Gastroesophageal sphincter (tissue), 4 donors: ENCODE data around the gene RASSF5. TPM values are rescaled to one million over a fixed set of nuclear protein-coding genes. Genes with fewer than 3 reads are reported as not detected.
A peak's percentile ranks its signal among the peaks of the same experiment; 100 is the strongest.

Experiments used
- ATAC-seq: fragments of 150-250 bp; one replicate; pipeline ENCODE4 v1.9.1; 2016; ENCODE audit warnings: mild to moderate bottlenecking, moderate library complexity
- H3K27ac ChIP-seq, 4 donors: fragments of 200-600 bp; sonication (generic) in 3 of 4; 1 replicate in 3 of 4; 2 replicates in 1 of 4; pipeline ENCODE4 v1.5.1; 2016 to 2019
- H3K27me3 ChIP-seq: fragments of 200-600 bp; sonication (generic); one replicate; pipeline ENCODE4 v1.5.1; 2019
- H3K36me3 ChIP-seq, 2 donors: fragments of 200-600 bp; sonication (generic); one replicate each; pipeline ENCODE4 v1.5.1; 2019; ENCODE audit warnings: control low read depth in 1 of 2
- H3K4me1 ChIP-seq, 3 donors: fragments of 200-600 bp; sonication (generic); 1 replicate in 2 of 3; 2 replicates in 1 of 3; pipeline ENCODE4 v1.5.1; 2016 to 2019; ENCODE audit warnings: control low read depth in 2 of 3
- H3K4me3 ChIP-seq, 2 donors: fragments of 200-600 bp; sonication (generic); one replicate each; pipeline ENCODE4 v1.5.1; 2019; ENCODE audit warnings: mild to moderate bottlenecking in 1 of 2, moderate library complexity in 1 of 2
- H3K9me3 ChIP-seq, 3 donors: fragments of 200-600 bp; sonication (generic); one replicate each; pipeline ENCODE4 v1.5.1; 2017 to 2019; ENCODE audit warnings: control low read depth in 2 of 3
- EP300 ChIP-seq: sonication (generic); formaldehyde crosslinking; IDR thresholded peaks from one replicate; pipeline ENCODE4 v1.6.1; 2017; ENCODE audit warnings: antibody characterized with exemption, mild to moderate bottlenecking
- POLR2A ChIP-seq, 2 donors: fragments of 450-650 bp; IDR thresholded peaks; one replicate each; pipeline ENCODE4 v1.6.1; 2017; ENCODE audit warnings: antibody characterized with exemption in 2 of 2, mild to moderate bottlenecking in 2 of 2, moderate library complexity in 1 of 2
- POLR2AphosphoS5 ChIP-seq: sonication (generic); formaldehyde crosslinking; IDR thresholded peaks from one replicate; pipeline ENCODE4 v1.6.1; 2017; ENCODE audit warnings: antibody characterized with exemption
- WGBS, 2 donors: methylation state at CpG; one replicate each; pipeline ENCODE4 v1.1.5; 2018; ENCODE audit warnings: low coverage in 1 of 2; 5-methylcytosine and 5-hydroxymethylcytosine counted together
- total RNA-seq, 4 donors: library from RNA; depleted of rRNA; stranded (reverse); fragments of >200 nt; gene quantifications; one replicate each; pipeline ENCODE4 v1.1.0, GENCODE V29; 2016
- TF ChIP-seq, protein P1 (sequence below), 4 experiments: fragments of 200-600 bp in 2 of 4; fragments of 450-650 bp in 2 of 4; sonication (generic) in 1 of 4; IDR thresholded peaks; one replicate each; pipeline ENCODE4 v1.5.1; 2017 to 2019; ENCODE audit warnings: antibody characterized with exemption in 4 of 4, mild to moderate bottlenecking in 2 of 4, moderate library complexity in 2 of 4

The RASSF5 gene
- total RNA-seq, 4 donors from 2014 or later = 6.2 to 23.3 (median 8.5) TPM

DNA sequence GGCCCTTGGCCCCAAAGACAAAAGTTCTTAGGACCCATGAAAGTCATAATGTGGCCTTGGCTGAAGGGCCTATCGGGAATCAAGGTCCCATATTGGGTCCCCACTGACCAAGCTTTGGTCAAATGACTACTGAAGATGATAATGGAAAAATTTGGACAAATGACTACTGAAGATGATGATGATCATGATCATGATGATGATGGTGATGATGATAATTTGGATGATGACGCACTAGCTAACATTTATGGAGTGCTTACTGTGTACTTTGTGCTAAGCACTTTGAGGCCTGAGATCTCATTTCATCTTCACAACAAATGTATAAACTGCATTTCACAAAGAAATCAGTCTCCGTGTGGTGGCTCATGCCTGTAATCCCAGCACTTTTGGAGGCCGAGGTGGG is 65.5 kb downstream of the RASSF5 start:
- H3K27ac ChIP-seq = no peak overlapping the region
- H3K27me3 ChIP-seq = no peaks in the 10 kb centered on the region
- peaks cover 0 to 7% of the 10 kb centered on the region in 2 donors for H3K36me3 ChIP-seq
- H3K9me3 ChIP-seq = no peaks in the 10 kb centered on the region
- no peak for TF ChIP-seq POLR2AphosphoS5
- TF ChIP-seq, protein P1, sequence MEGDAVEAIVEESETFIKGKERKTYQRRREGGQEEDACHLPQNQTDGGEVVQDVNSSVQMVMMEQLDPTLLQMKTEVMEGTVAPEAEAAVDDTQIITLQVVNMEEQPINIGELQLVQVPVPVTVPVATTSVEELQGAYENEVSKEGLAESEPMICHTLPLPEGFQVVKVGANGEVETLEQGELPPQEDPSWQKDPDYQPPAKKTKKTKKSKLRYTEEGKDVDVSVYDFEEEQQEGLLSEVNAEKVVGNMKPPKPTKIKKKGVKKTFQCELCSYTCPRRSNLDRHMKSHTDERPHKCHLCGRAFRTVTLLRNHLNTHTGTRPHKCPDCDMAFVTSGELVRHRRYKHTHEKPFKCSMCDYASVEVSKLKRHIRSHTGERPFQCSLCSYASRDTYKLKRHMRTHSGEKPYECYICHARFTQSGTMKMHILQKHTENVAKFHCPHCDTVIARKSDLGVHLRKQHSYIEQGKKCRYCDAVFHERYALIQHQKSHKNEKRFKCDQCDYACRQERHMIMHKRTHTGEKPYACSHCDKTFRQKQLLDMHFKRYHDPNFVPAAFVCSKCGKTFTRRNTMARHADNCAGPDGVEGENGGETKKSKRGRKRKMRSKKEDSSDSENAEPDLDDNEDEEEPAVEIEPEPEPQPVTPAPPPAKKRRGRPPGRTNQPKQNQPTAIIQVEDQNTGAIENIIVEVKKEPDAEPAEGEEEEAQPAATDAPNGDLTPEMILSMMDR (IDR thresholded peaks at IDR 0.05) = no peak
- no peak for TF ChIP-seq POLR2A (IDR thresholded peaks at IDR 0.05)
- no peak for TF ChIP-seq EP300
- ATAC-seq = no peak
- no peak overlapping the region for H3K4me3 ChIP-seq
- peaks cover 0 to 21% (median 2%) of the 10 kb centered on the region in 3 donors for H3K4me1 ChIP-seq
- 88 to 100% methylated on average over 4 of the region's 4 CpGs for WGBS, 2 donors

DNA sequence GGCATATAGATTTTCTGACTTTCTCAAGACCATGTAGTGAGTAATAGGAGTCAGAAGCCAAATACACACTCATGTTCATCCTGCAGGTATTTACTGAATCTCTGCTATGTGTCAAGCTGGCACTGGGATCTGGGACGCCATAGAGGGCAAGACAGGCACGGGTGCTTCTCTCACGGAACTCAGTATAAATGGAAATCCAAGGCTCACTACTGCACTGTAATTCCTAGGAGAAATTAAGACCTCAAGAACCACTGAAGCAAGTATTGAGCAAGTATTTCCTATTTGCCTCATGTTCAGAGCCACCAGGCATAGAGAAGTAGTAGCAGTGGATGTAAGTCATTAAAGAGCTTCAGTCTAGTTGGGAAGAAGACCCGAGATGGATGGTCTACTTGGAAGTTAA is 66.0 kb downstream of the RASSF5 start:
- no peak overlapping the region for H3K27ac ChIP-seq
- peaks cover 0 to 2% of the 10 kb centered on the region in 2 donors for H3K36me3 ChIP-seq
- H3K27me3 ChIP-seq = no peaks in the 10 kb centered on the region
- no peak for TF ChIP-seq EP300
- TF ChIP-seq POLR2AphosphoS5 = no peak
- no peak for TF ChIP-seq POLR2A (IDR thresholded peaks at IDR 0.05)
- TF ChIP-seq, protein P1 (IDR thresholded peaks at IDR 0.05) = no peak
- H3K4me1 ChIP-seq = peaks cover 0 to 21% (median 2%) of the 10 kb centered on the region in 3 donors
- ATAC-seq = no peak
- H3K9me3 ChIP-seq = no peaks in the 10 kb centered on the region
- 76 to 89% methylated on average over 3 to 4 of the region's 4 CpGs for WGBS, 2 donors
- H3K4me3 ChIP-seq = no peak overlapping the region

DNA sequence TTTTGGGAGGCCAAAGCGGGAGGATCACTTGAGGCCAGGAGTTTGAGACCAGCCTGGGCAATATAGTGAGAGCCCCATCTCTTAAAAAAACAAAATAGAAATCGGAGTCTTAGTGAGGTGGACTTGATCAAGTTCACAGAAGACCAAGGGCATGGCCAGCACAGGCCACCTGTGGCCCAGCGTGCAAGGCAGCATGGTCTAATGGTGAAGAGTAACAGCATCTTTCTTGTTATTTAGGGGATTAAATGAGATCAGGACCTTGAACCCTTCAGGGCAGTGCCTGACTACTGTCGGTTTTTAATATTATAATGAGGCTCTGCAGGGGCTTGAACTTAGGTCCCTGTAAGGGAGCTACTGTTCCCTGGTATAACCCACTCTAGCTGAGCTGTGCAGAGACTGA is 66.4 kb downstream of the RASSF5 start:
- TF ChIP-seq POLR2A (IDR thresholded peaks at IDR 0.05) = no peak
- TF ChIP-seq, protein P1 (IDR thresholded peaks at IDR 0.05) = no peak
- TF ChIP-seq POLR2AphosphoS5 = no peak
- TF ChIP-seq EP300 = no peak
- ATAC-seq = no peak
- no peaks in the 10 kb centered on the region for H3K27me3 ChIP-seq
- no peaks in the 10 kb centered on the region for H3K9me3 ChIP-seq
- H3K4me3 ChIP-seq = no peak overlapping the region
- peaks cover 0 to 21% (median 2%) of the 10 kb centered on the region in 3 donors for H3K4me1 ChIP-seq
- H3K36me3 ChIP-seq = no peaks in the 10 kb centered on the region
- WGBS, 2 donors = 92 to 100% methylated on average over 3 to 4 of the region's 4 CpGs
- H3K27ac ChIP-seq = no peak overlapping the region

DNA sequence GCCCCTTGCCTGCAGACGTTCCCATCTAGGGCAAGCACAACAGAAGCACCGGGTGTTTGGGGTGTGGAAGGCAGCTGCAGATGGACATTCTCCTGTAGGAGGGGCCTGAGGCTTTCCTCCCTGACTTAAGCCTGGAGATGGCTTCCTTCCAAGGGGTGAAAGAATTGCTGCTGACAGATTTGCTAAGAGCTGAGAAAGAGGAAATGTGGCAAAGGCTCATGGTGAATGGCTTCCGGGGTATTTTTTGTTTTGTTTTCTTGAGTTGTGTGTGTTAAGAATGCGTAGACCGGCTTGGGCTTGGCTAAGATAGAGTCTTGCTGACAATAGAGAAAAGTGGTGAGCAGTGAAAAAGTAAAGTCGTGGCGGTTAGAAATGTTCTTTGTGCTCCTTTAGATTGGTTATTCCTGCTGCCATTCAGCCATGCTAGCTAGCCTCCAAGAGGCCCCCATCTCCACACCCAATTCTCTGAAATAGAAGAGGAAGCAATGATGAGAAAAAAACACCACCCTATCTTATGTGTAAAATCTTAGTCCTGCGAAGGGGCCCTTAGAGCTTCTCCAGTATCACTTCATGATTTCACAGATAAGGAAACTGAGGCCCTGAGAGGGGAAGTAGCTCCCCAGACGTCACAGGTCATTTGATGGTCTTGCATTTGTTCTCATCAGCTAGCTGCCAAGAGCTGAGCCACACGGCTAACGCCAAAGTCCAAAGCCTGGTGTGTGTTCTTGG is 68.0 kb downstream of the RASSF5 start:
- Histone ChIP-seq H3K4me3 (no peak overlapping the region), H3K27ac (peak overlapping the region in 3 of 4 donors; percentile 28 to 63 (median 52))
- WGBS, 2 donors = 35 to 44% methylated on average over 6 to 8 of the region's 11 CpGs

DNA sequence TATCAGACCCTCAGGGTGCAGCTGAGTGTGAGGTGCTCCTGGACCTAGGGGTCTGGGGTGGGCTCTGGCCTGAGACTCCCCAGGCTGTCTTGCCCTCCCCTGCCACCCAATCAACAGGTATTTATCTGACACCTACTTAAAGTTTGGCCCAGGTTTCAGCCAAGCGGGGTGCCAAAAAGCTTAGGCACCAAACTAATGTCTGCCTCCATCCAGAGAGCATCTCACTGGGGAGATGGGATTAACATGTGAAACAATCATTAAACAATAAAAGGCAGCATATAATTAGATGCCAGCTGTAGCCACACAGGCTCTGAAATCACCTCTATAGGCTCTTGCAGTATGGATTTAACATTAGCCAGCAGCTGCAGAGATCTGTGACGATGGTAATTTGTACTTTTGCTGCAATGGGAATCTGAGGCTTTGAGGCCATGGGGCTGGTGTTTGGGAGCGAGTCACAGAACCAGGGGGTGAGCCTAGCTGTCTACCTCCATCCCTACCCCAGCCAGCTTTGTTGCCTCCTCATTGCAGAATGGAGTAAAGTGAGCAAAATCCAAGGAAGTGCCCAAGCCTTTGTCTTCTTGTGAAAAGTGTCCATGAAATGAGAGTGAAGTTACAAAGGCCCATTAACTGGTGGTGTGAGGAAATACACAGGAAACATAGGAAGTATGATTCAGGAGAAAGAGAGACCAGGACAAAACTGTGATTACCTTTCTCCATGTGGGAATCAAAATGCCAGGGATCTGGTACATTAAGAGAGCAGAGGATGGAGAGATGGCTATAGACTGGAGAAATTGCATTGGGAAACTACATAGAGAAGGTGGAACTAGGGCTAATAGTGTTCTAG is 68.8 kb downstream of the RASSF5 start:
- H3K27ac ChIP-seq = peak overlapping the region in 3 of 4 donors; percentile 28 to 63 (median 30)
- no peak for TF ChIP-seq EP300
- TF ChIP-seq POLR2A (IDR thresholded peaks at IDR 0.05) = no peak
- TF ChIP-seq, protein P1 (IDR thresholded peaks at IDR 0.05) = no peak
- TF ChIP-seq POLR2AphosphoS5 = no peak
- H3K4me1 ChIP-seq = peaks cover 0 to 21% (median 2%) of the 10 kb centered on the region in 3 donors
- H3K36me3 ChIP-seq = no peaks in the 10 kb centered on the region
- ATAC-seq = no peak
- WGBS, 2 donors = 89 to 100% methylated on average over 1 to 2 of the region's 3 CpGs
- H3K9me3 ChIP-seq = no peaks in the 10 kb centered on the region
- H3K27me3 ChIP-seq = no peaks in the 10 kb centered on the region
- H3K4me3 ChIP-seq = no peak overlapping the region

More for the DNA sequence above, 68.0 kb downstream of the RASSF5 start:
- H3K27me3 ChIP-seq = no peaks in the 10 kb centered on the region
- peak; percentile 78 for ATAC-seq
- H3K36me3 ChIP-seq = no peaks in the 10 kb centered on the region
- peaks cover 0 to 21% (median 2%) of the 10 kb centered on the region in 3 donors for H3K4me1 ChIP-seq
- TF ChIP-seq POLR2A (IDR thresholded peaks at IDR 0.05) (no peak), POLR2AphosphoS5 (peak; percentile 66)
- H3K9me3 ChIP-seq = no peaks in the 10 kb centered on the region
